ENCODE results near the gene GLG1.
"Not testable (repeated sequence)": the region's sequence is repeated elsewhere in the genome, so short reads cannot be mapped to it uniquely, and the experiment has no call there.

GRCh38 chr16:74523706-74524105 lies 83.2 kb downstream of the GLG1 start:
- not testable (repeated sequence) for TF ChIP-seq CTCF, POLR2A (IDR thresholded peaks at IDR 0.05)
